ENCODE measurements around the gene TECR.

DNA sequence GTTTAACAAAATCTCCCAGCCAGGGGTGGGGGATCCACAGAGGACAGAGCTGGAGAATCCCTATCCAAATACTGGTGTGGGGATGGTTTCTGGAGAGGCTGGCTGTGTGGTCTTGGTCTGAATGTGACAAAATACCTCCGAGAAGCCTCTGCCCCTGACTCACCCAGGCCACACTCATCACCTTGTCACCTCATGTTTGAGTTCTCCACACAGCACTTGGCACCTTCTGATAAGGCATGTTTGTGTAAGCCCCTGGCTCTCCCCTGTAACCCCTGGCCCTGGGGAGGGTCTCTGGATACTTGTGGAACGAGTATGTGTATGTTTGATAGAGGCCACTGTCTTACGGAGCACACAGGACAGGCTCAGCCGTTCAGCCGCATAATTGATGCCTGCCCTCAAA, 14.7 kb downstream of the TECR start:
- TF ChIP-seq, protein P1, sequence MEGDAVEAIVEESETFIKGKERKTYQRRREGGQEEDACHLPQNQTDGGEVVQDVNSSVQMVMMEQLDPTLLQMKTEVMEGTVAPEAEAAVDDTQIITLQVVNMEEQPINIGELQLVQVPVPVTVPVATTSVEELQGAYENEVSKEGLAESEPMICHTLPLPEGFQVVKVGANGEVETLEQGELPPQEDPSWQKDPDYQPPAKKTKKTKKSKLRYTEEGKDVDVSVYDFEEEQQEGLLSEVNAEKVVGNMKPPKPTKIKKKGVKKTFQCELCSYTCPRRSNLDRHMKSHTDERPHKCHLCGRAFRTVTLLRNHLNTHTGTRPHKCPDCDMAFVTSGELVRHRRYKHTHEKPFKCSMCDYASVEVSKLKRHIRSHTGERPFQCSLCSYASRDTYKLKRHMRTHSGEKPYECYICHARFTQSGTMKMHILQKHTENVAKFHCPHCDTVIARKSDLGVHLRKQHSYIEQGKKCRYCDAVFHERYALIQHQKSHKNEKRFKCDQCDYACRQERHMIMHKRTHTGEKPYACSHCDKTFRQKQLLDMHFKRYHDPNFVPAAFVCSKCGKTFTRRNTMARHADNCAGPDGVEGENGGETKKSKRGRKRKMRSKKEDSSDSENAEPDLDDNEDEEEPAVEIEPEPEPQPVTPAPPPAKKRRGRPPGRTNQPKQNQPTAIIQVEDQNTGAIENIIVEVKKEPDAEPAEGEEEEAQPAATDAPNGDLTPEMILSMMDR (conservative IDR thresholded peaks at IDR 0.05): no peak
- TF ChIP-seq EZH2 (IDR thresholded peaks at IDR 0.05; ENCODE audit: low read depth): no peak
